Inferior parietal cortex (tissue), 1 donor: Measurements from ENCODE around the gene TNFRSF12A.

ENCODE experiments used
- DNase-seq: peaks from one replicate; pipeline ENCODE4 v3.0.0-alpha.2; 2016; ENCODE audit errors: extremely low spot score

TNFRSF12A gene

DNA sequence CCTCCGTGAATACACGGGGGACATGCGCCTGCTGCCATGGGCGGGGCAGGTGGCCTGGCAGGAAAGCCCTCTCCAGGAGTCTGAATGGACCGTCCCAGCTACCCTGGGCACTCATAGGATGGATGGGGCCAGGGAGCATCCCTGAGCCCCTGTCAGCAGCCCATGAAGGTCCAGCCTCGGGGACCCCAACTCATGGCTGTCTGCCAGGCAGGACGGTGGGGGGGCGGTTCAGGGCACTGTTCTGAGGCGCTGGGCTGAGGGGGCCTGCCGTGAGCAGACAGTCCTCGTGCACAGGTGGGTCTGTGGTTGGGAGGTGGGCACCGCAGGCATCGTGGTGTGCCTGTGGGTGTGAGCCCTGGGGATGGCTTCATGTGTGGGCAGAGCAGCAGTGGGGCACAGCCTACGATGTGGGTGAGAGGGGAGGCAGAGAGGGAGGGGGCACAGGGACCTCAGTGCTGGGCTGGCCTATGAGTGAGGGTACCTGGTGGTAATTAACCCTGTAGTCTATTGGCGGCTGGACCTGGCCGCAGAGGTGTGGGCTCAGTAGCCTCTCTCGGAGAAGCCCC lies 33.5 kb upstream of the TNFRSF12A start:
- no peak for DNase-seq

DNA sequence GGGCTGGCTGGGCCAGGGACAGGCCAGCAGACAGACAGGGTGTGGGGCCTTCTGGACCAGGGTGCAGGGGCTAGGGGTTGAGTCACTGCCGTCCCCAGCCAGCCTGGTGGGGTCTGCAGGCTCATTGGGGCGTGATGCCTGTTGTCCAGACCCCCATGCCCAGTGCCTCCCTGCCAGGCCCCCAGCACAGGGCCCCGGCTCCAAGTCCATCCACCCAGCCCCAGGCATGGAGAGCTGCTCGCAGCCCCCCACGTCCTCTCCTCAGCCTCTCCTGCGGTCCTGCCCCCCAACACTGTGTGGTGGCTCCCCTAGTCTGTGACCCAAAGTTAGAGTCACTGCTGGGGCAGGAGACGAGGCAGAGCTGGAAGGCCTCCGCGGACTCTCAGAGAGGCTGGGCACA lies 32.9 kb upstream of the TNFRSF12A start:
- no peak for DNase-seq

DNA sequence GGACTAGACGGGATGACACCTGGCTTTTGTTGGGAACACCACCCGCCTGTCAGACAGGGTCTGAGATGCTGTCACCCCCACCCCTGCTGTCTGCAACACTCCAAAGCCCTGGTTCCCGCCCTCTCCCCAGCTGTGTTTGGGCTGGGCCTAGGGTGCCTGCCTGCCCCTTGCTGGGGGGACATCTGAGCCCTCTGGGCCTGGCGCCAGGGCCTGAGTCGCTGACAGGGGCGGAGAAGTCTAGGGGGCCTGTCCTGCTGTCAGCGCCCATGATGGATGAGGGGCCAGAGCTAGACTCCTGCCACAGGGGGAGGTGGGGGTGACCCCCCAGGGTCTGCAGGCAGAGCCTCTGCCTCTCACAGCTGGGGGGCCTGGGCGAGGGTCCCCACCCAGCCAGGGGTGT lies 32.3 kb upstream of the TNFRSF12A start:
- no peak for DNase-seq

DNA sequence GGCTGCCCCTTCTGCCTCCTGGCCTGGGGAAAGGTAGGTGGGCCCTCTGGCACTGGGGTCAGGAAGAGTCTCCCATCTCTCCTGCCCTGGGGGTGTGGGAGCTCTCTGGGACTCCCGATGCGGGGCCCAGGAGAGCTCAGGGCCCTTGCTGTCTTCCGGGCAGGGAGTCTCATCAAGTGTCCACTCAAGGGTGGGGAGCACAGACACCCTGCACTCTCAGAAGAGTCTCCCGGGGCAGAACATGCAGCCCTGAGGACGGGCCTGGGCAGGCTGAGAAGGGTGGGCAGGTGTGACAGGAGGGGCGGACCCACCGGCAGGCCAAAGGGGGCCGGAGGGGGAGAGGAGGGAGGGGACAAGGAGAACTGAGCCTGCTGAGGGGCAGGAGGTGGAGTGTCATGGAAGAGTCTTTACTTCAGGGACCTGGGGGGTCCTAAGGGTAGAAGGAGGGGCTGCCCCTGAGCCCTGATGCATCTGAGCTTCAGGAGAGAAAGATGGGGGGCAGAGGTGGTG lies 31.5 kb upstream of the TNFRSF12A start:
- DNase-seq, result no peak

DNA sequence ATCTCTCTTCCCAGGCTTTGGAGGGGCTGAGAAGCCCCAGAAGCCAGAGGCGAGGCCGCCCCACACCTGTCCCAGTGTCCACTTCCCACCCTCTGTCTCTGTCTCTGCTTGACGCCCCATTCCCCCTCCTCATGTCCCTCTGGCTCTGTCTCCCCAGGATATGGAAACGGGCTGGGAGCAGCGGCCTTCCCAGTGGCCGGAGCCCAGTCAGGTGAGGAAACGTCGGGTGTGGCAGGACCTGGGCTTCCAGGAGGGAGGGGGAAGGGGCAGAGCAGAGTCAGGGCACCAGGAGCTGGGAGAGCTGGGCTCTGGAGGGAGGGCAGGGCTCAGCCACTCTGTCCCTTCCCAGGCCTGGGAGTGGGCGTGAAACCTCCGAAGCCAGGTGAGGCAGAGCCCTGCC lies 29.3 kb upstream of the TNFRSF12A start:
- DNase-seq, result no peak

DNA sequence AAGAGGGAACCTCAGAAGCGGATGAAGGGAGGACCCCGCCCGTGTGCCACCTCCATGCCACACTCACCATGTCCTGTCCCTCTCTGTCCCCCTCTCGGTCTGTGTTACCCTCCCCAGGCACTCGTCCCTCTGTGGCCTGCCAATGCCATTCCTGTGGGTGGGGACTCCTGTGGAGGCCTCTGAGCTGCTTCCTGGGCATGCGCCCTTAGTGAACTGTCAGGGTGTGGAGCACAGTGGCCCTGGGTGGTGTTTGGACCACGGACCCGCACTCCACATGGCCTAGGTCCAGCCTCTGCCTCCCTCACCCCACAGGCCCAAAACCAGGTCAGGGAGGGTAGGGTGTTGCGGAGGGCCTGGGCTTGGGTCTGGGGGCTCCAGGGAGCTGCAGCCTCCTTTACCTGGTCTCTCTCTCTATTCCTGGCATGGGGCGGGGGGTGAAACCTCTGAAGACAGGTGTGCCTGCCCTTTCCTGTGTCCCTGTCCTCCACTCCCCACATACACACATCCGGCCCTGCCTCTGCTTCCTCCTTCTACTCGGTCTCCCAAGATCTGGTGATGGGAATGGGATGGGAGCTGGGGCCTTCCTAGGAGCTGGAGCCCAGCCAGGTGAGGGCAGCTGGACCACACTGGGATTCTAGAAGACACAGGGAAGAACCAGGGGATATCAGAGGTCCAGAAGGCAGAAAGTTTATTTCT lies 28.5 kb upstream of the TNFRSF12A start:
- no peak for DNase-seq

DNA sequence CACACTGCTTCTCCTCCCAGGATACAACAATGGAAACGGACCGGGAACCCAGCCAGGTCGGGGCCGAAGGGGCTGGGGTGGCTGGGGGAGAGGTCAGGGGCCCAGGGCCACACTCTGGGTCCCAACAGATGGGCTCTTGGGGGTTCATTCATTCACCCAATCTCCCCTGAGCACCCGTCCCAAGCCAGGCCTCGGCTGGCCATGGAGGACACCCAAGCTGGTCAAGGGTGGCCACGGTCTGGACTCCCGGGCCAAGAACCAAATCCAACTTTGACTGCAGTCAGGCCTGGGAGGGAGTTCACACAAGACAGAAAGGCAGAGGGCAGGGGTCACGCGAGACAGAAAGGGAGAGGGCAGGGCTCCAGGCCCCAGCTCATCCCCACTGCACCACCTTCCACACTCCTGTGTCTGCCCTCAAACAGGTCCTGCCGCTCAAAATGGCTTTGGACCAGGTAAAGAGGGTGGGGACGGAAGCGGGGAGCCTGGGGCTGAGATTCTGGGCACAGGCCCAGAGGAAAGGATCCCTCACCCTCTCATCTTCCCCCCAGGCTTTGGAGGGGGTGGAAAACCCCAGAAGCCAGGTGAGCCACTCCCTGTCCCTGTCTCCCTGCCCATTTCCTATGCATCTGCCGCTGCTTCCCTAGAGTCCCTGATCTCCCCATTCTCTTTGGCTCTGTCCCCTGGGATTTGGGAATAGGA lies 27.6 kb upstream of the TNFRSF12A start:
- no peak for DNase-seq

DNA sequence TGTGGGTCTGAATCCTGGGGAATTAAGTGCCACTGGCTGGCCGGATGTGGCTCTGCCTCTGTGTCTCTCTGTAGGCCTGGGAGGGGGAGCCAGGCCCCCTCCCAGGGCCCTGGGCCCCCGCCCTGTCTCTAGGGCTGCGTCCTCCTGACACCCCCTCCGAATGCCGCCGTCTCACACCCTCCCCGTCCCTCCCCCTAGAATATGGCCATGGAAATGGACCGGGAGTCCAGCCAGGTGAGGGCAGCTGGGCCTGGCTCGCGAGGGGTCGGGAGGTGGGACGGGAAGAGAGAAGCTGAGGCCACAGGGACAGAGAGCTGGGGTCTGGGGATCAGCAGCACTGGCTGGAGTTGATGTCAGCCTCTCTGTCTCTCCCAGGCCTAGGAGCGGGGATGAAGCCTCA lies 23.9 kb upstream of the TNFRSF12A start:
- DNase-seq, result no peak

DNA sequence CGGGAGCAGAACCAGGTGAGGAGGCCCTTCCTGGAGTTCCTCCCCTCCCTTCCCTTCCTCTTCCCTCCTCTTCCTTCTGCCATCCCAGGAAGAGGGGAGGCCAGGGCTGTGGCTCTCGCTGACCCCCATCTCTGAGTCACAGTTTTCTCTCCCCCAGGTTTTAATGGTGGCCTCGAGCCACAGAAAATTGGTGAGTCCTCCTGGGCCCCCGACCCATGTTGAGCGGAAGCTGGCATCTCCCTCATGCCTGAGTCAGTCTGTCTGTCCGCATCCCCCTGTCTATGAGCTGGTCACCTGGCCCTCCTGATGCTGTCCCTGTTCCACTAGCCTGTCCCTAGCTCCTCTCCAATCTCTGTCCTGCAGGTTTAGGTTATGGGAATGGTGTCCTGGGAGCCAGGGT lies 20.2 kb upstream of the TNFRSF12A start:
- no peak for DNase-seq

DNA sequence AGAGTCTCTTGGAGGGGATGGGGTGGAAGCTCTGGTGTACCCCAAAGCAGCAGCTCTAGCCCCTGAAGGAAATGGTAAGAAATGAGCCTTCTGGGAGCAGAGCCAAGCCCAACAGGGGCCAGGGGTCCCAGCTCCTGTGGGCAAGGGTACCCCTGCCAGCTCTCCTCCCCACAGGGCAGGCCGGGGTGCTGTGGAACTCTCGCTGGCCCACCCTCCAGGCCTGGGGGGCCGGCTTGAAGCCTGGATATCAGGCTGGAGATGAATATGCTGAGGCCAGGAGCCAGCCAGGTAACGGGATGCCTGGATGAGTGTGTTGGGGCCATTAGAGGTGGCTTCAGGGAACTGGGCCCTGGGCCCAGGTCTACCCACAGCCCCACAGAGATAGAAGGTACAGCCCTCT lies 19.6 kb upstream of the TNFRSF12A start:
- no peak for DNase-seq

DNA sequence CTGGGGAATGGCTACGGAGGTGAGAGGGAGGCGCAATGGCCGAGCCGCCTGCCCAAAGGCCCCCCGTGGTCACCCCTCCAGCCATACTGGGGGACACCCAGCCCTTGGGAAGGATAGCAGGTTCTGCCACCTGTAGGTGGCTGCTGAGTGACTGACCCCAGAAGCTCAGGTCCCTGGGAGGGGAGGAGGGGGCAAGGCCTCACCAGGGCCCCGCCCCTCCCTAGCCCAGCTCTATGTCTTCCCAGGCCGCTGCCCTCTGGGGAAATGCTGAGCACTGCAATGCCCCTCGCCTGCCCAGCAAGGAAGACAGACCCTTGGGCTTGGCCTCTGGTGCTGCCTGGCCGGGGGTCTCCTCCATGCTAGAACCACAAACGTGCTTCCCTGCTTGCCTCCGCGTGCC lies 18.9 kb upstream of the TNFRSF12A start:
- no peak for DNase-seq

DNA sequence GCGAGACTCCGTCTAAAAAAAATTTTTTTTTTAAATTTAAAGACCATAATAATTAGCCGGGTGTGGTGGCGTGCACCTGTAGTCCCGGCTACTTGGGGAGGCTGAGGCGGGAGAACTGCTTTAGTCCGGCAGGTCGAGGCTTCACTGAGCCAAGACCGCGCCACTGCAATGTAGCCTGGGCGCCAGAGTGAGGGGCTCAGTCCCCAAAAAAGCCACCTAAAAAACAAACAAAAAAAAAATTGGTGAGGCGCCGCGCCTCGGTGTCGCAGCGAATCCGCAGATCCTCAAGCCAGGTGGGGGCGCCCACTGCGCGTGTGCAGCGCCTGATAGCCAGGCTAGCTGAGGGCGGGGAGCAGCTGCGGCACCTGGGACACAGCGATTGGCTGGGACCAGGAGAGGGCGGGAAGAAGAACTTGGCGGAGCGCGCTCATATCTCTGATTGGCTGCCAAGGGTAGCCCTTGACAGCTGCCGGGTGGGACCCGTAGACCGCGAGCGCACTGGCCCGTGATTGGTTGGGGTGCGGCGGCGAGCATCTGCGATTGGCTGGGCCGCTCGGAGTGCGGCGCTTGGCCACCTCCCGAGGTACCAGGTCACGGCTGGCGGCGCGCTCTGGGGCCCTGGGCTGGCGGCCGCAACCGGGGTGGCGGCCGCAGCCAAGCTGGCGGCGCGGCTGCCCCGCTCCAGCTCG lies 16.4 kb upstream of the TNFRSF12A start:
- peak; percentile 99 for DNase-seq

DNA sequence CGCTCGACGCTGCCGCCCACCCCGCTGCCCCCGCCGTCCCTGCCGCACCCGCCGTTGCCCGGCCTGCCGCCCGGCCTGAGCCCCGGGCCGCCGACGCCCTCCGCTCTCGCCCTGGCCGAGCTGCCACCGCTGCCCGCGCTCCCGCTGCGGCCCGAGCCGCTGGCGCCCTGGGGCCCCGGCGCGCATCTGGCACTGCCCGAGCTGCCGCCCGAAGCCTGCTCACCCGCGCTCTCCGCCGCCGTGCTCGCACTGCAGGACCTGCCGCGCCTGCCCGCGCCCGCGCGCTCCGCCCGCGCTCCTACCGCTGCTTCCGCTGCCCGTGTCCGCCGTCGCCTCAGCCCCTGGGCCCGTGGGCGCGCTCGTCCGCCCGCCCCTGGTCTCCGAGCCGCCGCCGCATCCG lies 15.8 kb upstream of the TNFRSF12A start:
- DNase-seq, result no peak

DNA sequence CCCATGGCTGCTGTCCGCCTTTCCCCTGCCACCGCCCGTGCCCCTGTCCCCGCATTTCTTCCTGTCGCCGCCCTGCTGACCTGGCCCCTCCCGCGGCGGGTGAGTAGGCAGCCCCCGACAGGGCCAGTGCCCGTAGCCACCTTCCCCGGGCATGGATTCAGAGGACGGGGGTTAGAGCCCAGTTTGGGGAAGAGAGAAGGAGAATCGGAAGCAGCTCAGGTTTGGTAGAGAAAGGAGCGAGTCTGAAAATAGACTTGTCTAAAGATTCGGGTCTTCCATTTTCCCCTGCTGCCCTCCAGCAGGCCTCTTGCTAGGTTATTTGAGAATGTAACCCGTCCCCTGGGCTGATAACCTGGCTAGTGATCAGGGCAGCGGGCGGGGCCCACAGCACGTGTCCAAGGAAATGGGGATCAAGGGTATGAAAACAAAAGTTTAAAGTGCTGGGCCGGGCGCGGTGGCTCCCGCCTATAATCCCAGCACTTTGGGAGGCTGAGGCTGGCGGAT lies 15.3 kb upstream of the TNFRSF12A start:
- DNase-seq, result no peak

DNA sequence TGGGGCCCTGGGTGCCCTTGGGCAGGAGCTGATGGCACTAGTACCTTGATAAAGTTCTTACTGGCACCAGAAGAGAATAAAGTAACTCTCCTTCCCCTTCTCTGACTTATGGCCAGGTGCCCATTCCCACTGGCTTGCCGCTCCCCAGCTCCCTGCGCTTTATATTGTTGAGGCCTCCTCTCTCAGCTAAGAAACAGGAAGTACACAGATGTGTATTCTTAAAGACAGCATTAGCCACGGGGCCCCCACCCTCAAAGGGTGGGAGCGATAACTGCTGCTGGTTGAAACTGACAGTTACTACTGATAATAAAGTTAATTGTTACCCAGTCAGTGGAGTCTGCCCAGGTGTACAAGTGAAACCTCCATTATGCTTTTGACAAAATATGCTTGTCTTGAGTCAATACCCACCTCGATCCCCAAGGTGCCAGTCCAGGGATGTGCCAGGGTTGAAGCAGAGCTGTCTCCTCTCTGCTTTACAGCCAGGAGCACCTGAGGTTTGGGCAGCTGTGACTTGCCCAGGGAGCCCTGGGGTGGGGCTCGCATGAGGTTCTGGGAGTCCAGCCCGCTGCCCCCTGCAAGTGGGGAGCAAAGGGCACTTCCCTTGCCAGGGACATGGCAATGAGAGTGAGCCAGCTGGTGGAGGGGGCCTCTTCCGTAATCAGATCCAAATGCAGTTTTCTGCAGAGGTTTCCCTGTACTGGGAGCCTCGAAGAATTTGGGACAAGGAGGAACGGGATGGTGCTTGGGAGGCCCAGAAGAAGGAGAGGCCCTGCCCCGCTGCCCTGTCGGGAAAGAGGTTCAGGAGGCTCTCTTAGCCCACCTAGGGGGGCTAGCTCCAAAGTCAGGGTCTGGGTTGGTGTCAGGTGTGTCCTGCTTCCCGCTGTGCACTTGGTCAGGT lies 12.9 kb upstream of the TNFRSF12A start:
- DNase-seq, result no peak

DNA sequence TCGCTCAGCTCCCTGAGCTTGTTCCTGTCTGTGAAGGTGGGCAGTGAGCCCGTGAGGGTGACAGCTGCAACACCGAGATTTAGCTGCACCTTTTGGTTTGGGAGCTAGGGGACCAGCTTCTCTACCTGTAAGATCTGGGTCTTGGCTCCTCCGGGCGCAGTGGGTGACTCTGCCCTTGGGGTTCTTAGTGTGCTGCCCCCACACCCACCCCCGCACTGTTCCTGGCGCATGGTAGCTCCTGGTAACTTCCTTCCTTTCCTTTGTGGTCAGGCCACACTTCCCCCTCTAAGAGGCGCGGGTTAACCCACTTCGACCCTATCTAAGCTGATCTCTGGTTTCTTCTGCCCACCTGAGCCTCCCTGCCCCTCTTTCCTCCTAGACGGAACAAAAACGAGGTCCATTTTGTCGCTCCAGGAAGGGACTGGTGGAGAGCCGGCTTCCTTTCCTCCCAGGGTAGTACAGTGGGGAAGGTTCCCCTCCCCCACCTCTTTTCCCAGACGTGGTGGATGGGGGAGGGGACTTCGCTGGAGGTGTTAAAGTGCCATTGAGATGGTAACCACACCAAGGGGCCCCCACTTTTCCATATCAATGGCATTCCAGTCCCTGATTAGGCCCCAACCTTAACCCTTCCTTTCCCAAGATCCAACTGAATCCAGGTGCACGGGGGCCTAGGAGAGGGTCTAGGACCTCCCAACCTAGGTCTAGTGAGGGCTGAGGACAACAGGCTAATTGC lies 12.0 kb upstream of the TNFRSF12A start:
- DNase-seq, result no peak

DNA sequence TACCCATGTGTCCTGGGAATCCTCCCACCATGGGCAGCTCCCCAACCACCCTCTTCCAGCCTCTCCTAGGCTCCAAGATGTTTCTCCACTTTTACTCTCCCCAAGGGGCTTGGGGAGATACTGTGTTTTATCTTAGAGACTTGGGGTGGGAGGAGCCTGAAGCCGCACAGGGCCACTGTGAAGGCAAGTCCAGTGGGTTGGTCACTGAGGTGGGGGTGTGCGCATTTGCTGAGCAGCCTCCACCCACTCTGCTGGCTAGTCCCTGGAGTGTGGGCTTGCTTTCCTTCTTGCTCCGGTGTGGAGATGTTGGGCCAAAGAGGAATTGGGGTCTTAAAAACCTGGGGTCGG lies 11.5 kb upstream of the TNFRSF12A start:
- no peak for DNase-seq

DNA sequence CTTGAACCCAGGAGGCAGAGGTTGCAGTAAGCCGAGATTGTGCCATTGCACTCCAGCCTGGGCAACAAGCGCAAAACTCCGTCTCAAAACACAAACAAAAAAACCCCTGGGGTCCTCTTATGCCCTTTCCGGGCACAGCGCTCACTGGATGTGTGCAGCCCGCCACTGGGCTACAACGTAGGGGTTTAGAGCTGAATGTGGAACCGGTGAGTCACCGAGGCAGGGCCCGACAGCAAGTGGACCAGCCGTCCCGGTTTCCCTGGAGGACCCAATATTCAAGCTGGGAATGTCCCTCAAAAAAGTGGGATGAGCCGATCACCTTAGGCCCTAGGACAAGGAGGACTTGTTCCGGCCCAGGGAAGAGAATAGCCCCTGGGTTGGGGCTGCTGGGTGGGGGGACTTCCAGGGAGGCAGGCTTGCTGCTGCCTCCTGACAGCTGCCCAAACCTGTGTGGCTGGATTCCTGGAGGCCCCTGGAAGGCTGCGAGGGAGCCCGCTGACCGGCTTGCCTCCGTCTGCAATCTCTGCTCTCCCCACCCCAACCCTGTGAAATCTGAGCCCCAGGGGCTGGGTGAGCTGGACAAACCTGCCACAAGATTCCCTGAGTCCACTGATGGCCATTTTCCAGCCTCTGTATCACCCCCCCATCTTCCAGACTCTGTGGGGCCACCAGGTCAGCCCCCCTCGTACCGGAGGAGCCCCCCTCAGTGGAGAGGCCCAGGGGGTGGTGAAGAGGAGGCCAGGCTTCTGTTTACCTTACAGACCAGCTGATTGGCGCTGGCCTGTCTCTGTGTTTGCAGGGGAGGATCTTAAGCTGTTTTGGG lies 10.4 kb upstream of the TNFRSF12A start:
- no peak for DNase-seq

DNA sequence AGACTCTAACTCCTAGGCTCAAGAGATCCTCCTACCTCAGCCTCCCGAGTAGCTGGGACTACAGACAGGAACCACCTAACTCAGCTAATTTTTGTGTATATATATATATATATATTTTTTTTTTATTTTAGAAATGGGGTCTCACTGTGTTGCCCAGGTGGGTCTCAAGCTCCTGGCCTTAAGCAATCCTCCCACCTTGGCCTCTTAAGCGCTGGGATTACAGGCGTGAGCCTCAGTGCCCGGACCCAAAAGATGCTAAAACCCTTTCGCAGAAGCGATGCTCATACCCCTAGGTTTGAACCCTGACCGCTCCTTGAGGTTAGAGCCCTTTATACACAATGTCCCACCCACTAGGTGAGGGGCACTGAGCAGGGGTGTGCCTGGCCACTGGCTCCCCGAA lies 9.7 kb upstream of the TNFRSF12A start:
- DNase-seq, result no peak

DNA sequence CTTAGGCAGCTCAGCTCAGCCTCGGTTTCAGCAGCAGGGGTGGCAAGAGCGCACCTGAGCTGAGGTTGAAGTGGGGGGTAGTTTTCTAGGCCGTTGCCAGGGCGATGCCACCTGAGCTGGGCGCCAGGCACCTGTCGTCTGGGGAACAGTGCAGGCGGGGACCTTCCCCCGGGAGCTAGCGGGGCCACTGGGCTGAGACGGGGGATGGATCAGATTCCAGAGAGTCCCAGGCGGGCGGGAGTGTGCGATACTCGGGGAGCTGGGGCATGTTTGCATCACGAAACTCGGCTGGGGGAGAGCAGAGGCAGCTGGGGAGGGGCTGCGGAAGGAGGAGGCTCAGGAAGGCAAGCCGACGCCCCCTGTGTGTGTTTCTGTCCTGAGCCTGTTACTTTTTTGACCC lies 7.9 kb upstream of the TNFRSF12A start:
- DNase-seq, result no peak
